NB4 (cell line): Measurements from ENCODE around the gene CEP89.

ENCODE experiments used
- CTCF ChIP-seq: IDR thresholded peaks from one replicate; pipeline ENCODE4 v1.5.1; 2012; ENCODE audit warnings: low read depth, low read length
- MAX ChIP-seq: IDR thresholded peaks from 2 replicates; pipeline ENCODE4 v1.6.1; 2011; ENCODE audit warnings: low read depth, low read length
- POLR2A ChIP-seq: IDR thresholded peaks from 2 replicates; pipeline ENCODE4 v1.6.1; 2011; ENCODE audit warnings: mild to moderate bottlenecking; ENCODE audit not compliant: insufficient read length; ENCODE audit errors: extremely low read depth

GRCh38 chr19:32911467-32911866 is 60.3 kb downstream of the CEP89 start:
- TF ChIP-seq CTCF = no peak
- no peak for TF ChIP-seq POLR2A
- TF ChIP-seq MAX = no peak
